Measurements from ENCODE around the gene SLC6A12. TPM values are rescaled to one million over a fixed set of nuclear protein-coding genes. Genes with fewer than 3 reads are reported as not detected.
"Not testable (repeated sequence)": the region's sequence is repeated elsewhere in the genome, so short reads cannot be mapped to it uniquely, and the experiment has no call there.

The SLC6A12 gene
- polyA plus RNA-seq, 1 experiment: 0.12 TPM

- peaks cover 3% of the 10 kb centered on the region; the same call in 1 of the 2 replicates for H3K9me3 ChIP-seq (ENCODE audit: control insufficient read depth, insufficient read depth, low read length)
- ChIA-PET CTCF (no interaction called here), POLR2A (no interaction called here)
- no peak overlapping the region for H3K4me3 ChIP-seq (ENCODE audit: low read depth, low read length)
- no peak for DNase-seq (ENCODE audit: low read depth, low spot score)
- H3K27ac ChIP-seq (ENCODE audit: low read depth, low read length): no peak overlapping the region
- TF ChIP-seq CTCF (IDR thresholded peaks at IDR 0.05; ENCODE audit: low read depth, low read length): no peak
- H3K27me3 ChIP-seq (ENCODE audit: control insufficient read depth, insufficient read depth, low read length): peaks cover 36% of the 10 kb centered on the region
Measured at GRCh38 chr12:191541-191940, 22.4 kb downstream of the SLC6A12 start.

DNA sequence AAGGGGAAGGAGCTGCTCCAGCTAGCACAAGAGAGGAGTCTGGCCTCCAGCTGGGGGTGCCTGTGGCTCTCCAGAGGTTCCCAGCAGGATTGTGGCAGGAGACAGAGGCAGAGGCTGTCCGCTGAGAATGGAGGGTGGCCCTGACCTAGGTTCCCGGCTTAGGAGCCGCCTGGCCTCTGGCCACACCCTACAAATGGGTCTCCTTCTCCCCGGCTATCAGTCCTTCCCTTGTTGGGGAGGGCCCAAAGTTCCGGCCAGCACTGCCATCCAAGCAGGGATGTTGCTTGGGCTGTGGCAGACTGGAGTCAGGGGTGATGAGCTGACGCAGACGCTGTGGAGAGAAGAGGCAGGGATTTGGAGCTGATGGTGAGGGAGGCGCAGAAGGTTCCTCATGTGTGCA lies 23.1 kb downstream of the SLC6A12 start:
- ChIA-PET CTCF (interaction anchor here (0.5 kb wide), 1 partner anchor 72 kb away, joined by 5 read pairs; no protein-coding TSS in a partner anchor), POLR2A (no interaction called here)
- no peaks in the 10 kb centered on the region; the same call in 1 of the 2 replicates for H3K9me3 ChIP-seq (ENCODE audit: control insufficient read depth, insufficient read depth, low read length)
- TF ChIP-seq CTCF (IDR thresholded peaks at IDR 0.05; ENCODE audit: low read depth, low read length): no peak
- H3K27me3 ChIP-seq (ENCODE audit: control insufficient read depth, insufficient read depth, low read length): peaks cover 32% of the 10 kb centered on the region
- DNase-seq (ENCODE audit: low read depth, low spot score): no peak
- no peak overlapping the region for H3K4me3 ChIP-seq (ENCODE audit: low read depth, low read length)
- H3K27ac ChIP-seq (ENCODE audit: low read depth, low read length): no peak overlapping the region

GRCh38 chr12:189622-189962 lies 24.4 kb downstream of the SLC6A12 start:
- Histone ChIP-seq H3K27me3 (ENCODE audit: control insufficient read depth, insufficient read depth, low read length) (peaks cover 22% of the 10 kb centered on the region), H3K27ac (ENCODE audit: low read depth, low read length) (no peak overlapping the region), H3K4me3 (ENCODE audit: low read depth, low read length) (no peak overlapping the region), H3K9me3 (ENCODE audit: control insufficient read depth, insufficient read depth, low read length) (no peaks in the 10 kb centered on the region; the same call in 1 of the 2 replicates)
- CTCF ChIA-PET: interaction anchor here (0.5 to 1.1 kb wide), 6 partner anchors 9 to 81 kb away, joined by 3 to 4 read pairs (median 3); no protein-coding TSS in a partner anchor
- POLR2A ChIA-PET: no interaction called here
- no peak for DNase-seq (ENCODE audit: low read depth, low spot score)
- no peak for TF ChIP-seq CTCF (IDR thresholded peaks at IDR 0.05; ENCODE audit: low read depth, low read length)

DNA sequence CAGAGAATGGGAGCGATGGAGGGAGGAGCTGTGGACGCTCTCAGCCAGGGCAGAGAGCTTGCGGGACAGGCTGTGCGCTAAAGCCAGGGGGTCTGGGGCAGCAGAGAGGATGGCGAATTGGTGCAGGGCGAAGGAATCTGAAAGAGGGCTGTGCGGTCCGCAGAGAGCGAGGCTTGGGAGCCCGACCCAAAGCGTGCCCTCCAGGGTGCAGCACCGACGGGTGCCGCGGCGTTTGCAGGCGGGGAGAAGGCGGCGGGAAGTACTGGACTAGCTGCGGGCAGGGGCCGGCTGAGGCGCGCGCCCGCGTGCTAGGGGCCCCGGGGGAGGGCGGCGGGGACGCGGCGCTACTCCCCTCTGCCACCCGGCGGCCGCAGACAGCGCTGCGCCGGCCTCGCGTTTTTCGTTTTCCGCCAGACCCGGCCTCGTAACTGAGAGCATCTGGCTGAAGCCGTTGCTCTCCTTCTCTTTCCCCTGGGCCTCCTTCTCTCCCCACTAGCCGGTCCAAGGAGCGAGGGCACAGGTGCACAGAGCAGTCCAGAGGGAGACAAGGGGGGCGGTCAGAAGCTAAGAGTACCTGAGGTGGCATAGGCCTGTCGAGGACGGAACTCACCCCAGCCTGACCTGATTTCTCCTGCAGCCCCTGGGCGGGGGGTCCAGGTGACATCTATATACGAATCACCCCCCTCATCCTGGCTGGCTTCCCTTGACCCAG lies 24.9 kb downstream of the SLC6A12 start:
- POLR2A ChIA-PET: no interaction called here
- TF ChIP-seq CTCF (IDR thresholded peaks at IDR 0.05; ENCODE audit: low read depth, low read length): peak; percentile 65
- H3K27ac ChIP-seq (ENCODE audit: low read depth, low read length): no peak overlapping the region
- CTCF ChIA-PET: interaction anchor here (0.7 to 1.3 kb wide), 6 partner anchors 10 to 58 kb away, joined by 3 to 6 read pairs (median 3); no protein-coding TSS in a partner anchor
- peaks cover 17% of the 10 kb centered on the region for H3K27me3 ChIP-seq (ENCODE audit: control insufficient read depth, insufficient read depth, low read length)
- H3K9me3 ChIP-seq (ENCODE audit: control insufficient read depth, insufficient read depth, low read length): no peaks in the 10 kb centered on the region; the same call in 1 of the 2 replicates
- DNase-seq (ENCODE audit: low read depth, low spot score): peak; percentile 18
- peak overlapping the region; percentile 63 for H3K4me3 ChIP-seq (ENCODE audit: low read depth, low read length)

GRCh38 chr12:187986-188909 lies 25.7 kb downstream of the SLC6A12 start:
- POLR2A ChIA-PET; H3K27me3 ChIP-seq (ENCODE audit: control insufficient read depth, insufficient read depth, low read length); H3K27ac ChIP-seq (ENCODE audit: low read depth, low read length); H3K9me3 ChIP-seq (ENCODE audit: control insufficient read depth, insufficient read depth, low read length); DNase-seq (ENCODE audit: low read depth, low spot score): not testable (repeated sequence)
- CTCF ChIA-PET: interaction anchor here (0.7 to 1.3 kb wide), 2 partner anchors 9 to 32 kb away, joined by 3 to 6 read pairs; no protein-coding TSS in a partner anchor
- H3K4me3 ChIP-seq (ENCODE audit: low read depth, low read length): peak overlapping the region; percentile 63

Data from AG04450 (cell line).